Breast epithelium (tissue), 4 donors: ENCODE measurements around the gene MRC2. TPM values are rescaled to one million over a fixed set of nuclear protein-coding genes. Genes with fewer than 3 reads are reported as not detected.
A peak's percentile ranks its signal among the peaks of the same experiment; 100 is the strongest.

Source experiments
- DNase-seq, 2 donors: peaks; one replicate each; pipeline ENCODE4 v3.0.0-alpha.2; 2019; ENCODE audit warnings: low spot score in 2 of 2
- H3K27ac ChIP-seq, 2 donors: fragments of 200-600 bp; sonication (generic) in 1 of 2; one replicate each; pipeline ENCODE4 v1.5.1; 2016 to 2019; ENCODE audit warnings: mild to moderate bottlenecking in 1 of 2
- H3K27me3 ChIP-seq, 2 donors: fragments of 200-600 bp; sonication (generic) in 1 of 2; one replicate each; pipeline versions ENCODE4 v1.5.1 to v1.6.0; 2017 to 2019; ENCODE audit warnings: control low read depth in 1 of 2, mild to moderate bottlenecking in 1 of 2
- H3K36me3 ChIP-seq: fragments of 200-600 bp; one replicate; pipeline ENCODE4 v1.5.1; 2019
- H3K4me1 ChIP-seq, 2 donors: fragments of 200-600 bp; sonication (generic); one replicate each; pipeline ENCODE4 v1.5.1; 2016 to 2019; ENCODE audit warnings: control low read depth in 1 of 2
- H3K4me3 ChIP-seq, 3 donors: fragments of 200-600 bp; sonication (generic); 1 replicate in 2 of 3; 2 replicates in 1 of 3; pipeline ENCODE4 v1.5.1; 2016 to 2019; ENCODE audit warnings: mild to moderate bottlenecking in 3 of 3, moderate library complexity in 2 of 3
- H3K9me3 ChIP-seq, 2 donors: fragments of 200-600 bp; sonication (generic) in 1 of 2; one replicate each; pipeline ENCODE4 v1.5.1; 2016 to 2019; ENCODE audit warnings: control low read depth in 1 of 2
- CTCF ChIP-seq, 3 donors: fragments of 450-650 bp; IDR thresholded peaks; one replicate each; pipeline ENCODE4 v1.5.1; 2016 to 2017; ENCODE audit warnings: antibody characterized with exemption in 3 of 3, mild to moderate bottlenecking in 3 of 3, moderate library complexity in 3 of 3
- POLR2A ChIP-seq: fragments of 450-650 bp; IDR thresholded peaks from one replicate; pipeline ENCODE4 v1.6.1; 2016; ENCODE audit warnings: antibody characterized with exemption, mild to moderate bottlenecking, moderate library complexity
- POLR2AphosphoS5 ChIP-seq, 3 donors: sonication (generic); formaldehyde crosslinking; IDR thresholded peaks; one replicate each; pipeline ENCODE4 v1.6.1; 2017; ENCODE audit warnings: antibody characterized with exemption in 3 of 3
- intact Hi-C: fragments of 100-400 bp; cut with DNase I; formaldehyde crosslinking; loops from one replicate; pipeline ENCODE4 v1.15.1; 2023; ENCODE audit warnings: low total_unique reads
- total RNA-seq, 3 donors: library from RNA; depleted of rRNA; stranded (reverse); fragments of >200 nt; gene quantifications; one replicate each; pipeline ENCODE4 v1.1.0, GENCODE V29; 2016

MRC2 gene
- total RNA-seq, 3 donors from 2014 or later: 28.4 to 40.2 (median 37.4) TPM

GRCh38 chr17:62674363-62674739 is 46.9 kb downstream of the MRC2 start:
- H3K4me1 ChIP-seq: peaks cover 0 to 3% of the 10 kb centered on the region in 2 donors
- no peaks in the 10 kb centered on the region for H3K27me3 ChIP-seq
- TF ChIP-seq POLR2AphosphoS5 (IDR thresholded peaks at IDR 0.05) (no peak), POLR2A (no peak), CTCF (IDR thresholded peaks at IDR 0.05) (no peak)
- DNase-seq: no peak
- no peaks in the 10 kb centered on the region for H3K36me3 ChIP-seq
- no peaks in the 10 kb centered on the region for H3K9me3 ChIP-seq
- H3K27ac ChIP-seq: peak overlapping the region; percentile 35 to 55
- H3K4me3 ChIP-seq: no peak overlapping the region
- intact Hi-C loops: no loop called here

- Histone ChIP-seq H3K9me3 (no peaks in the 10 kb centered on the region), H3K27me3 (no peaks in the 10 kb centered on the region), H3K36me3 (no peaks in the 10 kb centered on the region), H3K4me1 (peaks cover 0 to 3% of the 10 kb centered on the region in 2 donors), H3K27ac (peak overlapping the region; percentile 35 to 55), H3K4me3 (no peak overlapping the region)
- intact Hi-C loops: no loop called here
- TF ChIP-seq POLR2A (no peak), CTCF (IDR thresholded peaks at IDR 0.05) (no peak), POLR2AphosphoS5 (IDR thresholded peaks at IDR 0.05) (no peak)
- DNase-seq: no peak
Observed at GRCh38 chr17:62674841-62675240, 47.4 kb downstream of the MRC2 start.

GRCh38 chr17:62675260-62675659 is 47.8 kb downstream of the MRC2 start:
- no peaks in the 10 kb centered on the region for H3K9me3 ChIP-seq
- no peaks in the 10 kb centered on the region for H3K27me3 ChIP-seq
- DNase-seq: no peak
- H3K27ac ChIP-seq: peak overlapping the region; percentile 35 to 55
- peaks cover 0 to 3% of the 10 kb centered on the region in 2 donors for H3K4me1 ChIP-seq
- H3K4me3 ChIP-seq: no peak overlapping the region
- intact Hi-C loops: no loop called here
- TF ChIP-seq POLR2A: no peak
- TF ChIP-seq CTCF (IDR thresholded peaks at IDR 0.05): no peak
- no peak for TF ChIP-seq POLR2AphosphoS5 (IDR thresholded peaks at IDR 0.05)
- H3K36me3 ChIP-seq: no peaks in the 10 kb centered on the region

- intact Hi-C loops: no loop called here
- Histone ChIP-seq H3K27ac (peak overlapping the region in 1 of 2 donors; percentile 55), H3K36me3 (no peaks in the 10 kb centered on the region), H3K4me3 (no peak overlapping the region), H3K4me1 (peaks cover 0 to 3% of the 10 kb centered on the region in 2 donors), H3K27me3 (no peaks in the 10 kb centered on the region), H3K9me3 (no peaks in the 10 kb centered on the region)
- DNase-seq: no peak
- TF ChIP-seq POLR2A: no peak
- no peak for TF ChIP-seq POLR2AphosphoS5 (IDR thresholded peaks at IDR 0.05)
- TF ChIP-seq CTCF (IDR thresholded peaks at IDR 0.05): no peak
Observed at GRCh38 chr17:62675701-62676100, 48.2 kb downstream of the MRC2 start.

- no peak for DNase-seq
- H3K4me3 ChIP-seq: no peak overlapping the region
- H3K27ac ChIP-seq: no peak overlapping the region
- intact Hi-C loops: no loop called here
- no peaks in the 10 kb centered on the region for H3K9me3 ChIP-seq
- H3K36me3 ChIP-seq: no peaks in the 10 kb centered on the region
- peaks cover 0 to 3% of the 10 kb centered on the region in 2 donors for H3K4me1 ChIP-seq
- TF ChIP-seq CTCF (IDR thresholded peaks at IDR 0.05) (no peak), POLR2AphosphoS5 (IDR thresholded peaks at IDR 0.05) (no peak), POLR2A (no peak)
- H3K27me3 ChIP-seq: no peaks in the 10 kb centered on the region
Observed at GRCh38 chr17:62676231-62676943, 48.9 kb downstream of the MRC2 start.
